Endothelial cell of umbilical vein (primary cell): Measurements from ENCODE around the gene CDH23. TPM values are rescaled to one million over a fixed set of nuclear protein-coding genes. Genes with fewer than 3 reads are reported as not detected.

Experiments used
- BruUV-seq: library from RNA; stranded (reverse); fragments of 400-500 nt; replicated peaks from 2 replicates; lab custom pipeline; 2021; lab: Mats Ljungman, UMichigan
- CTCF ChIA-PET: fragments of 300-600, 350-600 bp; sonication (Branson Sonifier 250); formaldehyde crosslinking; loops from one replicate; lab custom pipeline; 2021; ENCODE audit warnings: antibody characterized with exemption, inconsistent platforms; lab: Charles Lee
- POLR2A ChIA-PET: fragments of 300-600, 350-600 bp; sonication (Branson Sonifier 250); formaldehyde crosslinking; loops from one replicate; lab custom pipeline; 2021; ENCODE audit warnings: antibody characterized with exemption, inconsistent platforms; lab: Charles Lee
- DNase-seq: peaks from one replicate; pipeline ENCODE4 v3.0.0-alpha.2; 2011; ENCODE audit warnings: low read depth, low spot score
- FAIRE-seq: peaks from 2 replicates; lab custom pipeline; 2011; peaks lifted over from hg19 to GRCh38; lab: Jason Lieb, UNC
- H2AFZ ChIP-seq: 2 replicates; pipeline ENCODE4 v1.6.0; 2012; ENCODE audit warnings: low read depth, low read length, control low read depth, inconsistent platforms
- H3K27ac ChIP-seq: 2 replicates; pipeline ENCODE4 v1.5.1; 2011; ENCODE audit warnings: low read depth, mild to moderate bottlenecking, control low read depth, low read length, moderate library complexity; ENCODE audit not compliant: insufficient read depth
- H3K27me3 ChIP-seq, 2 experiments: 2 replicates each; pipeline versions ENCODE4 v1.6.0 to v1.6.1; 2011; ENCODE audit warnings: low read length in 2 of 2, mixed read lengths in 1 of 2; ENCODE audit not compliant: control insufficient read depth in 2 of 2, insufficient read depth in 2 of 2
- H3K36me3 ChIP-seq, 2 experiments: 2 replicates in 1 of 2; 3 replicates in 1 of 2; pipeline ENCODE4 v1.5.1; 2011; ENCODE audit warnings: low read length in 2 of 2, mild to moderate bottlenecking in 1 of 2, moderate library complexity in 1 of 2; ENCODE audit not compliant: control insufficient read depth in 2 of 2, insufficient read depth in 2 of 2; ENCODE audit errors: extremely low read depth in 1 of 2
- H3K4me1 ChIP-seq: 3 replicates; pipeline ENCODE4 v1.5.1; 2011; ENCODE audit warnings: mild to moderate bottlenecking, low read length; ENCODE audit not compliant: control insufficient read depth, insufficient read depth; ENCODE audit errors: extremely low read depth
- H3K4me2 ChIP-seq: 2 replicates; pipeline ENCODE4 v1.6.1; 2011; ENCODE audit warnings: low read length, control low read depth, mixed read lengths; ENCODE audit not compliant: insufficient read depth
- H3K4me3 ChIP-seq, 3 experiments: fragments of 200-600 bp in 1 of 3; sonication (generic), shearing (Covaris generic) in 1 of 3; replicated peaks in 1 of 3; 2 replicates each; pipeline ENCODE4 v1.5.1; 2011 to 2016; ENCODE audit warnings: control low read depth in 3 of 3, low read length in 3 of 3, mild to moderate bottlenecking in 2 of 3, inconsistent platforms in 1 of 3, low read depth in 1 of 3, moderate library complexity in 1 of 3; ENCODE audit not compliant: insufficient read depth in 1 of 3
- H3K79me2 ChIP-seq: 2 replicates; pipeline ENCODE4 v1.6.0; 2012; ENCODE audit warnings: low read length, inconsistent platforms; ENCODE audit not compliant: control insufficient read depth, insufficient read depth
- H3K9ac ChIP-seq: replicated peaks from 2 replicates; pipeline ENCODE3; 2011; ENCODE audit warnings: low read length, control low read depth; ENCODE audit not compliant: insufficient read depth; ENCODE audit errors: extremely low read depth
- H3K9me1 ChIP-seq: replicated peaks from 3 replicates; pipeline ENCODE4 v1.6.0; 2011; ENCODE audit warnings: mild to moderate bottlenecking, low read length; ENCODE audit not compliant: control insufficient read depth, insufficient read depth; ENCODE audit errors: extremely low read depth
- H3K9me3 ChIP-seq: replicated peaks from 2 replicates; pipeline ENCODE4 v1.5.1; 2012; ENCODE audit warnings: low read length, inconsistent platforms; ENCODE audit not compliant: control insufficient read depth, insufficient read depth
- H4K20me1 ChIP-seq: replicated peaks from 2 replicates; pipeline ENCODE3; 2011; ENCODE audit warnings: mild to moderate bottlenecking, low read length; ENCODE audit not compliant: control insufficient read depth, insufficient read depth; ENCODE audit errors: extremely low read depth
- CTCF ChIP-seq, 2 donors: IDR thresholded peaks; 1 replicate in 1 of 2; 2 replicates in 1 of 2; pipeline ENCODE4 v1.5.1; 2011; ENCODE audit warnings: low read length in 2 of 2, mild to moderate bottlenecking in 2 of 2, moderate library complexity in 2 of 2, control low read depth in 1 of 2, inconsistent platforms in 1 of 2, low read depth in 1 of 2; ENCODE audit not compliant: insufficient read depth in 1 of 2; ENCODE audit errors: extremely low read depth in 1 of 2
- EZH2 ChIP-seq: IDR thresholded peaks from 2 replicates; pipeline ENCODE4 v1.6.1; 2012; ENCODE audit warnings: borderline replicate concordance, low read depth, mild to moderate bottlenecking, moderate library complexity, low read length, inconsistent platforms; ENCODE audit not compliant: severe bottlenecking
- FOS ChIP-seq: IDR thresholded peaks from 2 replicates; pipeline ENCODE4 v1.6.1; 2011; ENCODE audit warnings: mild to moderate bottlenecking, low read length, moderate library complexity, borderline replicate concordance; ENCODE audit not compliant: insufficient read depth
- GATA2 ChIP-seq: IDR thresholded peaks from 2 replicates; pipeline ENCODE4 v1.7.0; 2011; ENCODE audit warnings: low read depth, mild to moderate bottlenecking, moderate library complexity, mixed read lengths, low read length; ENCODE audit not compliant: insufficient read length, insufficient read depth
- JUN ChIP-seq: IDR thresholded peaks from 2 replicates; pipeline ENCODE4 v1.6.1; 2011; ENCODE audit warnings: borderline replicate concordance, low read depth; ENCODE audit not compliant: insufficient read length, insufficient read depth
- MAX ChIP-seq: IDR thresholded peaks from 2 replicates; pipeline ENCODE4 v1.6.1; 2011; ENCODE audit not compliant: insufficient read depth, insufficient read length
- MYC ChIP-seq: IDR thresholded peaks from one replicate; pipeline ENCODE4 v1.6.1; 2011; ENCODE audit warnings: mild to moderate bottlenecking, low read depth, low read length
- POLR2A ChIP-seq: IDR thresholded peaks from 2 replicates; pipeline ENCODE4 v1.6.1; 2012; ENCODE audit warnings: low read depth, mild to moderate bottlenecking, control low read depth, low read length
- POLR2AphosphoS5 ChIP-seq: IDR thresholded peaks from 2 replicates; pipeline ENCODE4 v1.6.1; 2012; ENCODE audit warnings: low read depth, mild to moderate bottlenecking, control low read depth, low read length, moderate library complexity; ENCODE audit not compliant: insufficient read depth
- dilution Hi-C: fragments of 300-500 bp; cut with MboI; formaldehyde crosslinking; loops from one replicate; pipeline ENCODE4 v1.15.0; 2019; ENCODE audit warnings: low sequenced_read_pairs; ENCODE audit not compliant: extremely low pct_ligation_motif_present
- intact Hi-C: fragments of 100-400 bp; cut with micrococcal nuclease; formaldehyde crosslinking; loops from one replicate; pipeline ENCODE4 v1.10.0; 2022
- polyA plus RNA-seq, 4 experiments: library from polyadenylated mRNA; depleted of rRNA in 3 of 4; stranded (reverse) in 3 of 4; unstranded in 1 of 4; fragments of >200 nt; gene quantifications; 2 replicates each; pipeline versions ENCODE4 v1.2.1 to v1.2.3, GENCODE V29; 2011 to 2012; ENCODE audit warnings: missing spikeins in 1 of 4
- total RNA-seq: library from RNA; stranded (reverse); gene quantifications from 2 replicates; pipeline ENCODE4 v1.2.3, GENCODE V29; 2021

The CDH23 gene
- total and polyA plus RNA-seq, 2 donors (not counting 3 experiments of a cell fraction or from before 2014, with no cell fraction given), result not detected

GRCh38 chr10:71595649-71596048 lies 198.9 kb downstream of the CDH23 start:
- Histone ChIP-seq H2AFZ (no peak overlapping the region), H3K27ac (no peak overlapping the region), H3K4me1 (peaks cover 1% of the 10 kb centered on the region), H3K9me1 (no peaks in the 10 kb centered on the region), H3K27me3 (peaks cover 2 to 3% of the 10 kb centered on the region in 2 experiments), H3K36me3 (no peaks in the 10 kb centered on the region), H3K79me2 (no peaks in the 10 kb centered on the region), H3K4me2 (no peak overlapping the region), H3K4me3 (no peak overlapping the region), H3K9ac (no peak overlapping the region), H4K20me1 (no peaks in the 10 kb centered on the region), H3K9me3 (no peaks in the 10 kb centered on the region)
- dilution Hi-C loops (no loop called here), intact Hi-C loops (no loop called here)
- FAIRE-seq (no peak), DNase-seq (no peak)
- TF ChIP-seq JUN (no peak), CTCF (IDR thresholded peaks at IDR 0.05; ENCODE audit: extremely low read depth in 1 of 2, insufficient read depth in 1 of 2, low read depth in 1 of 2, low read length in 2 of 2) (no peak), MYC (no peak), POLR2AphosphoS5 (no peak), MAX (no peak), EZH2 (no peak), GATA2 (no peak), POLR2A (no peak), FOS (no peak)
- ChIA-PET POLR2A (no interaction called here), CTCF (no interaction called here)
- no TSS peak for BruUV-seq
